NT2/D1 (cell line): ENCODE data around the gene ZFYVE19.

Experiments used
- YY1 ChIP-seq: IDR thresholded peaks from 2 replicates; pipeline ENCODE4 v1.6.1; 2011; ENCODE audit not compliant: insufficient read length, insufficient read depth
- ZNF274 ChIP-seq: IDR thresholded peaks from 2 replicates; pipeline ENCODE4 v1.6.1; 2011; ENCODE audit warnings: mild to moderate bottlenecking, low read depth, low read length

DNA sequence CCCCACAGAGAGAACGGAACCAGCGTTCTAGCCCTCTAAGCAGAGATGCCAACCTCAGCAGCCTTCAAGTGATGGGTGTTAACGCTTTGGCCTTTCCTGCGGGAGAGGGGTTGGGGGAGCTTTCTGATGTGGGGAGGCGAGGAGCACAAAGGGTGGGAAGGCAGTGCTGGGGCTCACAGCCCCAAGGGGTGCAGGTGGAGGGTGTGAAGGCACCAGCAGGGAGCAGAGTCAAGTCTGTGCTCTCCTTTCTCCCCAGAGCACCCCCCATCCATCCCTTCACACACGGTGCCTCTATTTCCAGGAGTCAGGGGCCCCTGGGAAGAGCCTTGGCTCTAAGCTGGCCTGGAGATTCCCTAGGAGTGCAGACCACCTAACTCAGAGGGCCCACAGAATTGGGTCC is 33.0 kb upstream of the ZFYVE19 start:
- no peak for TF ChIP-seq YY1
- no peak for TF ChIP-seq ZNF274
